Gastrocnemius medialis (tissue), 4 donors: ENCODE data around the gene TBL1X. TPM values are rescaled to one million over a fixed set of nuclear protein-coding genes. Genes with fewer than 3 reads are reported as not detected.

Experiments used
- ATAC-seq, 2 donors: fragments of 150-250 bp; one replicate each; pipeline ENCODE4 v1.9.1; 2016
- DNase-seq, 2 donors: peaks; one replicate each; pipeline ENCODE4 v3.0.0-alpha.2; 2019
- H3K27ac ChIP-seq, 4 donors: fragments of 200-600 bp; sonication (generic); 1 replicate in 1 of 4; 2 replicates in 3 of 4; pipeline ENCODE4 v1.5.1; 2016 to 2018; ENCODE audit warnings: mild to moderate bottlenecking in 2 of 4, moderate library complexity in 1 of 4
- H3K27me3 ChIP-seq, 3 donors: fragments of 200-600 bp; sonication (generic) in 2 of 3; 1 replicate in 1 of 3; 2 replicates in 2 of 3; pipeline versions ENCODE4 v1.5.1 to v1.6.0; 2016 to 2019; ENCODE audit warnings: mild to moderate bottlenecking in 1 of 3, moderate library complexity in 1 of 3
- H3K36me3 ChIP-seq, 2 donors: fragments of 200-600 bp; sonication (generic) in 1 of 2; one replicate each; pipeline ENCODE4 v1.5.1; 2017 to 2018
- H3K4me1 ChIP-seq, 2 donors: fragments of 200-600 bp; sonication (generic) in 1 of 2; one replicate each; pipeline ENCODE4 v1.5.1; 2016 to 2017; ENCODE audit warnings: mild to moderate bottlenecking in 2 of 2
- H3K4me3 ChIP-seq, 4 donors: fragments of 200-600 bp; sonication (generic) in 3 of 4; 1 replicate in 1 of 4; 2 replicates in 3 of 4; pipeline ENCODE4 v1.5.1; 2016 to 2019; ENCODE audit warnings: mild to moderate bottlenecking in 2 of 4
- H3K9me3 ChIP-seq, 3 donors: fragments of 200-600 bp; sonication (generic) in 2 of 3; 1 replicate in 1 of 3; 2 replicates in 2 of 3; pipeline ENCODE4 v1.5.1; 2016 to 2019
- POLR2A ChIP-seq, 2 donors: fragments of 450-650 bp; IDR thresholded peaks; one replicate each; pipeline ENCODE4 v1.6.1; 2017; ENCODE audit warnings: antibody characterized with exemption in 2 of 2, mild to moderate bottlenecking in 2 of 2, moderate library complexity in 2 of 2
- in situ Hi-C, 4 donors: fragments of 200-750 bp; cut with MboI; loops; one replicate each; pipeline versions ENCODE4 v1.15.0 to v1.8.0; 2017; ENCODE audit warnings: low sequenced_read_pairs in 4 of 4
- intact Hi-C: fragments of 100-400 bp; cut with DNase I; formaldehyde crosslinking; loops from one replicate; pipeline ENCODE4 v1.15.1; 2023; ENCODE audit warnings: low total_unique reads
- total RNA-seq, 4 donors: library from RNA; depleted of rRNA; stranded (reverse); fragments of >200 nt; gene quantifications; one replicate each; pipeline versions ENCODE4 v1.1.0 to v1.2.3, GENCODE V29; 2016
- TF ChIP-seq, protein P1 (sequence below), 5 experiments: fragments of 450-650 bp in 3 of 5; fragments of 200-600 bp in 2 of 5; sonication (generic) in 2 of 5; IDR thresholded peaks in 4 of 5; conservative IDR thresholded peaks in 1 of 5; 1 replicate in 4 of 5; 2 replicates in 1 of 5; pipeline ENCODE4 v1.5.1; 2016 to 2019; ENCODE audit warnings: antibody characterized with exemption in 5 of 5, mild to moderate bottlenecking in 3 of 5, moderate library complexity in 3 of 5

The TBL1X gene
- total RNA-seq, 4 donors from 2014 or later, result 6.7 to 16.8 (median 8.0) TPM

DNA sequence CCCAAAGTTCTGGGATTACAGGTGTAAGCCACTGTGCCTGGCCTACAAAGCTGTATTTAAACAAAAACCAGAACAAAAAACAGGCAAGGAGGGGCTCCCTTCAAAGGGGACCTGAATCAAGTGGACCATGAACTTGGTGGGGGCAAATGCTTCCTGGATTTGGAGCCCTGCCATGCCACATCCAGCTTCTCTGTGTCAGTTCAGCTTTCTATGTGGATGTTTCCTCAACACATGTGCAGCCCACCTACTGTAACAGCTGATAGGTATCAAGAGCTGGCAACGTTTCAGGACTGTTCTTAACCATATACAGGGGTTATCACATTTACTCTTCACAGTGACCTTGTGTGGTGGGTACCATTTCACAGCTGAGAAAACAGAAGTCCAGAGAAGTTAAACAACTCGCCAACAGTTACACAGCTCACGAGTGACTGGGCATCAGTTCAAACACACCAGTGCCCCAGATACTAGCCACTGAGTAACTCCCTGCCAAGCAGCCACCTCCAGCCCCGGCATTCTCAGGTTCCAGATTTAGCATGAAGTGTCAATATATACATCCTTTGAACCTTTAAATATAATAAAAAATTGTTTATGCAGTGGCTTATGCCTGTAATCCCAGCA lies 293.3 kb downstream of the TBL1X start:
- in situ Hi-C loops, result no loop called here
- TF ChIP-seq, protein P1, sequence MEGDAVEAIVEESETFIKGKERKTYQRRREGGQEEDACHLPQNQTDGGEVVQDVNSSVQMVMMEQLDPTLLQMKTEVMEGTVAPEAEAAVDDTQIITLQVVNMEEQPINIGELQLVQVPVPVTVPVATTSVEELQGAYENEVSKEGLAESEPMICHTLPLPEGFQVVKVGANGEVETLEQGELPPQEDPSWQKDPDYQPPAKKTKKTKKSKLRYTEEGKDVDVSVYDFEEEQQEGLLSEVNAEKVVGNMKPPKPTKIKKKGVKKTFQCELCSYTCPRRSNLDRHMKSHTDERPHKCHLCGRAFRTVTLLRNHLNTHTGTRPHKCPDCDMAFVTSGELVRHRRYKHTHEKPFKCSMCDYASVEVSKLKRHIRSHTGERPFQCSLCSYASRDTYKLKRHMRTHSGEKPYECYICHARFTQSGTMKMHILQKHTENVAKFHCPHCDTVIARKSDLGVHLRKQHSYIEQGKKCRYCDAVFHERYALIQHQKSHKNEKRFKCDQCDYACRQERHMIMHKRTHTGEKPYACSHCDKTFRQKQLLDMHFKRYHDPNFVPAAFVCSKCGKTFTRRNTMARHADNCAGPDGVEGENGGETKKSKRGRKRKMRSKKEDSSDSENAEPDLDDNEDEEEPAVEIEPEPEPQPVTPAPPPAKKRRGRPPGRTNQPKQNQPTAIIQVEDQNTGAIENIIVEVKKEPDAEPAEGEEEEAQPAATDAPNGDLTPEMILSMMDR (IDR thresholded peaks at IDR 0.05 in 4 of 5, conservative IDR thresholded peaks at IDR 0.05 in 1 of 5), result no peak
- no peak for TF ChIP-seq POLR2A (IDR thresholded peaks at IDR 0.05)
- no peaks in the 10 kb centered on the region for H3K9me3 ChIP-seq
- no peak overlapping the region for H3K4me3 ChIP-seq
- H3K4me1 ChIP-seq, result no peaks in the 10 kb centered on the region
- H3K36me3 ChIP-seq, result no peaks in the 10 kb centered on the region
- intact Hi-C loops, result no loop called here
- DNase-seq (no peak), ATAC-seq (no peak)
- no peaks in the 10 kb centered on the region for H3K27me3 ChIP-seq
- H3K27ac ChIP-seq, result no peak overlapping the region

DNA sequence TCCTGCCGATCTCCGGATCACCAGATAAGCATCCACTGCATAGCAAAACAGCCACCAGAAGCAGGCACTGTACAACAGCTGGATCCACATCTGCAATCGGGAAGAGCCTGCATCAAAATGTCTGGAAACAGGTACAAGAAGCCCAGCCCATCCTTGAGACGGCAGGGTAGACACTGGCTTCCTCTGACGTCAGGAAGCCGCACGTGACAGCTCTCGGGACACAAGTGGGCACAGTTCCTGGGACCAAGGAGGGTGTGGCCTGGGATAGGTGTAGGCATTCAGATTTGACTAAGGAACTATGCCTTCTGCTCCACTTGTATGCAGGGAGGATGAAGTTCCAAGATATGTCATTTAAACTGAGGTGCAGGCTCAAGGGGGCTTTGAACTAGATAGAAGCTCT lies 294.5 kb downstream of the TBL1X start:
- H3K9me3 ChIP-seq, result no peaks in the 10 kb centered on the region
- no peak for ATAC-seq
- no peak overlapping the region for H3K4me3 ChIP-seq
- no peak for DNase-seq
- TF ChIP-seq POLR2A (IDR thresholded peaks at IDR 0.05), result no peak
- TF ChIP-seq, protein P1 (IDR thresholded peaks at IDR 0.05 in 4 of 5, conservative IDR thresholded peaks at IDR 0.05 in 1 of 5), result no peak
- intact Hi-C loops, result no loop called here
- H3K27ac ChIP-seq, result no peak overlapping the region
- in situ Hi-C loops, result no loop called here
- peaks cover 0 to 4% (median 0%) of the 10 kb centered on the region in 3 donors for H3K27me3 ChIP-seq
- H3K4me1 ChIP-seq, result no peaks in the 10 kb centered on the region
- no peaks in the 10 kb centered on the region for H3K36me3 ChIP-seq

DNA sequence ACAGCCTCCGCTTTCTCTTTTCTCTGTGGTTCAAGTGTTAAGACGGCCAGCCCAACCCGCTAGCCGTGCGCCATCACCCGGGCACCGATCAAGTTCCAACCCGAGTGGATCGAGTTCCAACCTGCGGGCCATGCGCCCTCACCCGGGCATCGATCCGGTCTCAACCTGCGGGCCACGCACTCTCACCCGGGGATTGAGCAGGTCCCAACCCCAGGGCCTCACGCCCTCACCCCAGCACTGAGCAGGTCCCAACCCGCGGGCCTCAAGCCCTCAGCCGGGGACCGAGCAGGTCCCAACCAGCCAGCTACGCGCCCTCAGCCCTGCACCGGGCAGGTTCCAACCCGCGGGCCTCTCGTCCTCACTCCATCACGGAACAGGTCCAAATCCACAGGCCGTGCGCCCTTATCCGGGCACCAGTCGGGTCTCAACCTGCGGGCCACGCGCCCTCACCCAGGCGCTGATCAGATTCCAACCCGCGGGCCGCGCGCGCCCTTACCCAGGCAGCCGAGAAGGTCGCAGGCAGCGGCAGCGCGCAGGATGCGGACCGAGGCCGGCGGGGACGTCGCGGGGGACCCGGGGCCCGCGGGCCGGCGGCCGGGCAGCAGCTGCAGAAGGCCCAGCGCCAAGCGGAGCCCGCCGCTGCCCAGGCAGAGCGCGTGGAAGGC lies 300.3 kb downstream of the TBL1X start:
- no peak for TF ChIP-seq POLR2A (IDR thresholded peaks at IDR 0.05)
- TF ChIP-seq, protein P1 (IDR thresholded peaks at IDR 0.05 in 4 of 5, conservative IDR thresholded peaks at IDR 0.05 in 1 of 5), result no peak
- Histone ChIP-seq H3K27ac (no peak overlapping the region), H3K27me3 (peaks cover 0 to 12% (median 0%) of the 10 kb centered on the region in 3 donors), H3K9me3 (no peaks in the 10 kb centered on the region), H3K4me1 (no peaks in the 10 kb centered on the region), H3K36me3 (no peaks in the 10 kb centered on the region), H3K4me3 (no peak overlapping the region)
- ATAC-seq (no peak), DNase-seq (no peak)
- in situ Hi-C loops, result no loop called here
- intact Hi-C loops, result no loop called here

DNA sequence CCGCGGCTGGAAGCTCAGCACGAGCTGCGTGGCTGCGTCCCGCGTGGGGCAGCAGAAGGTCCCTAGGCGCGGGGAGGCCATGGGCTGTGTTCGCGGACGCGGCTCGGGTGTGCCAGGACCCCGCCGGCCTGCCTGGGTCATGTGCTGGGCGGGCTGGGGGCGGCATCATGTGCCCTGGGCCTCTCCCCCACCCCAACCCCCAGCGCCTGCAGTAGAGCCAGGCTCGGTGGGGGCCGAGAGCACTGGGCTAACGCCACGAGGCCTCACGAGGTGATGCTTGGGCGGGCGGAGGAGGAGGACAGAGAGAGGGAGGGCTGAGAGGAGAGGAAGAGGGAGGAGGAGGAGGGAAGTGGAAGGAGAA lies 300.9 kb downstream of the TBL1X start, which contains the start of gene GPR143:
Gene GPR143 (minus strand): TSS at position 111 of the 361 bp plus-strand sequence. CDS start 30 bp downstream, at position 81.
- in situ Hi-C loops (no loop called here), intact Hi-C loops (no loop called here)
- ATAC-seq (no peak), DNase-seq (no peak)
- no peak for TF ChIP-seq POLR2A (IDR thresholded peaks at IDR 0.05)
- TF ChIP-seq, protein P1 (IDR thresholded peaks at IDR 0.05 in 4 of 5, conservative IDR thresholded peaks at IDR 0.05 in 1 of 5), result no peak
- Histone ChIP-seq H3K4me3 (no peak within 1 kb of the TSS), H3K9me3 (no peaks in the 10 kb centered on the region), H3K27me3 (peaks cover 0 to 12% (median 0%) of the 10 kb centered on the region in 3 donors), H3K36me3 (no peaks in the 10 kb centered on the region), H3K27ac (no peak within 1 kb of the TSS), H3K4me1 (no peaks in the 10 kb centered on the region)
